Measurements from ENCODE around the gene ATF6B.
"Not testable (repeated sequence)": the region's sequence is repeated elsewhere in the genome, so short reads cannot be mapped to it uniquely, and the experiment has no call there.

ATF6B gene

GRCh38 chr6:32102255-32102654 lies 25.8 kb downstream of the ATF6B start:
- no peak for DNase-seq

- not testable (repeated sequence) for DNase-seq
These were observed 27.8 kb downstream of the ATF6B start for GRCh38 chr6:32100251-32100650.

DNA sequence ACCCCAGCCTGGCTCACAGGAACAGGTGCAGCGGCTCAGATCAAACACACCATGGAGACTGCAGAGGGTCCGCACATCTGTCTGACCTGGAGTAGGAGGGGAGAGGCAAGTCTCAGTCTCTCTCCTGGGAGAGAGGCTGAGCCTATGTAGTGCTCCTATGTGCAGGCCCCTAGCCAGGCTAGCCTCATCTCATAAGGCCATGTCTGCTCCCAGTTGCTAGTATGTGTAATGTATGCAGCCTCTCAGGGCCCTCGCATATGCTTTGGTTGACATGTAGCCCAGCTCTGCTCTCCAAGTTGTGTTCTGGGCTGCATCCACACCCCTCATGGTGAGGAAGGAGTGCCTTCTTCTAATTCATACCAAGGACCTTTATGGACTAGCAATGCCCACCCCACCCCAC lies 30.7 kb downstream of the ATF6B start:
- DNase-seq, result no peak

DNA sequence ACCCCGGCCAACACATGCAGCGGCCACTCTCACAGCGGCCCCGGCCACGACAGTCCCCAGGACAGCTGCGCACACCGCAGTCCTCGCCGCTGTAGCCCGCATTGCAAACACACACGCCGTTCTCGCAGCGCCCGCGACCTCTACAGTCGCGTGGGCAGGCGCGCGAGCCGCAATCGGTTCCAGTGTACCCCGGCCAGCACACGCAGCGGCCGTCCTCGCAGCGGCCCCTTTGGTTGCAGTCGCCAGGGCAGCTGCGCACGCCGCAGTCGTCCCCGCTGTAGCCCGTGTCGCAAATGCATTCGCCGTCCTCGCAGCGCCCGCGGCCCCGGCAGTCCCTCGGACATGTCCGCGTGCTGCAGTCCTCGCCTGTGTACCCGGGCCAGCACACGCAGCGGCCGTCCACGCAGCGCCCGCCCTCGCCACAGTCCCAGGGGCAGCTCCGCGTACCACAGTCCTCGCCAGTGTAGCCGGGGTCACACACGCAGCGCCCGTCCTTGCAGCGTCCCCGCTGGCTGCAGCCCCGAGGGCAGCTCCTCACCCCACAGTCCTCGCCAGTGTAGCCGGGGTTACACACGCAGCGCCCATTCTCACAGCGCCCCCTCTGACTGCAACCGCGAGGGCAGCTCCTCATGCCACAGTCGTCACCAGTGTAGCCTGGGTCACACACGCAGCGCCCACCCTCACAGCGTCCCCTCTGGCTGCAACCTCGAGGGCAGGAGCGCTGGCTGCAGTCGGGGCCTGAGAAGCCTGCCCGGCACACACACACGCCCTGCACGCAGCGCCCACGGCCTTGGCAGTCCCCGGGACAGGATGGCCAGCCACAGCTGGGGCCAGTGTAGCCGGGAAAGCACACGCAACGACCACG lies 31.4 kb downstream of the ATF6B start:
- no peak for DNase-seq

GRCh38 chr6:32096087-32096393 lies 32.0 kb downstream of the ATF6B start:
- DNase-seq, result no peak

DNA sequence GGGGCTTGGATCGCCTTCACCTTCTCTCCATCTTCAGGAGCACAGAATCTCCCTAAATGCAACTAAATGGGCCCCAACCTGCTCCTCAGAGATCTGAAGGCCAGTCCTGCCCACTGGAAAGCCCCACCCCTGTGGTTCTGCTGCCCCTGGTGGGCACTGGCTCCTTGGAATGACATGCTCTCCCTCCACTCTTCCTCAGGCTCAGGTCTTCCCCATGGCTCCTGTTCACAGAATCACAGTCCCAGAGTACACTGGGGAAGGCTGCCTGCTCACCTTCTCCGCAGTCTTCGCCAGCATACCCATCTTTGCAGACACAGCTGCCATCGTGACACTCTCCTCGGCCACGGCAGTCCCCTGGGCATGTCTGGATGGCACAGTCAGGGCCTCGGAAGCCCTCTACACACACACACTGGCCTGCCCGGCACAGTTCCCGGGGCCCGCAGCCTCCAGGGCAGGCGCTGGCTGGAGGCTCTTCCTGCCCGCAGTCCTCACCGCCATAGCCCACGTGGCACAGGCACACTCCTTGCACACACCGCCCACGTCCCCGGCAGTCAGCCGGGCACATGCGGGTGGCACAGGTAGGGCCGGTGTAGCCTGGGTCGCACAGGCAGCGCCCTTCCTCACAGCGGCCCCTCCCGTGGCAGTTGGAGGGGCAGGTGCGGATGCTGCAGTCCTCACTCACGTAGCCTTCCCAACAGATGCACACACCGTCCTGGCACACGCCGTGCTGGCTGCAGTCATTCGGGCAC lies 32.5 kb downstream of the ATF6B start:
- no peak for DNase-seq

- no peak for DNase-seq
These were observed 35.1 kb downstream of the ATF6B start for GRCh38 chr6:32092760-32093497.

GRCh38 chr6:32089082-32089828 lies 38.8 kb downstream of the ATF6B start:
- DNase-seq, result no peak

DNA sequence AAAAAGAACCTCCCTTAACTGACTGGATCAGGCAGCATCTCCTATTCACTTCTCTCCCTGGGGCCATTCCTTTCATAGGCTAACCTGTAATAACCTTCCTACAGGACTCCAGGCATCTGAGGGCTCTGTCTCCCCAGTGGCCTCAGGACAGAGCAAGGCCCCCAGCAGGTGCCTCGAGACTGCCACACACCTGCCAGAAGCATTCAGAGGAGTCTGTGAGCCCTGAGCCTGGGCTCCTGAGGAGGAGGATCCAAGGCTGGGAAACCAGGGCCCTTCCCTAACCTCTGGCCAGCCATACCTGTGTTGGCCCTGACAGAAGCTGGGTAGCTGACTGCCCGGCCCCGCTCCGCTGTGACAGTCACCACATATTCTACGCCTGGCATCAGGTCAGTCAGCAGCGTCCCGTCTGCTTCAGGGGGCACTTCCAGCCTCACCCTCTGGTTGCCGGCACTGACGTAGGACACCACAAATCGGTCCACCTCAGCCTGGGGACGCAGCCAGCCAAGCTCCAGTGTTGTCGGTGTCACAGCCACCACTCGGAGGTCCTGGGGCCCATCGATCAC lies 39.5 kb downstream of the ATF6B start:
- DNase-seq, result no peak

DNA sequence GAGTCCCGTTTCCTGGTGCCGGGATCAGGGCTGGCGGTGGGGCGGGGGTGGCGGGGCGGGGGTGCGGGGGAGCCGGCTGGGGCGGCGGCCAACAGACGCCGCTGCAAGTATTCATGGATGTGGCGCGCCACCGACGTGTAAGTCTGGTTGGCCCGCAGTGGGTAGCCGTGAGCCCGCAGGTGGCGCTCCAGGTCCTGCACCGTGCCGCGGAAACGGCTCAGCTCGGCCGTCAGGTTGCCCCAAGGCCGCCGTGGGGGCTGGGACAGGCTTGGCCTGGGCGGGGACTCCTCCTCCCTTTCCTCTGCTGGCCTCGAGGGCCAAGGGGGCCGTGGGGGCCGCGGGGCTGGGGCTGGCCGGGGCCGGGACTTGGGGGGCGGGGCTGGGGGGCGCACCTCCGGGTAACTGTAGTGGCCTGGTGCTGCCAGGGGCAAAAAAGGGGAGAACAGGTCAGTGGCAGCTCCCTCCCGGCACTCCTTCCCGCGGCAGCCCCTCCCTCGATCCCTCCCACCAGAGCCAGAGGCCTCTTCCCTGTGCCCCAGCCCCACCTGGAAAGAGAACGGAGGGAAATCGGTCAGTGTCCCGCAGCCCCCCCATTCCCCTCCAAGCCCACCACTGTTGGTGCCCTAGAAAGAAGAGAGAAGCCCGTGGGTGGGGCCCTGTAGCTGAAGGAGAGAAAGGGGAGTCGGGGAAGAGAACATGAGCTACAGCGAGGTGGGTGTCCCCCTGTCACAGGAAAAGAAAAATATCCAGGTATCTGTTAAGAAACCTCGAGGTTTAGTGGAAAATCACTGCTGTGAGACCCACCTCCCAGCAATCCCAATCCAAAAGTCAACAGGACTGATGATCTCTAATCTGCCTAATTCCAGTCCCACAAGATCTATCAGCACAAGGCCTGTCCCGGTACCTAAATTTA lies 40.2 kb downstream of the ATF6B start:
- DNase-seq, result peak; percentile 34 to 77 (median 49)

- DNase-seq, result peak in 1 of 5 experiments; percentile 31
These were observed 41.1 kb downstream of the ATF6B start for GRCh38 chr6:32086661-32087573.

GRCh38 chr6:32085759-32086459 lies 42.1 kb downstream of the ATF6B start:
- no peak for DNase-seq

DNA sequence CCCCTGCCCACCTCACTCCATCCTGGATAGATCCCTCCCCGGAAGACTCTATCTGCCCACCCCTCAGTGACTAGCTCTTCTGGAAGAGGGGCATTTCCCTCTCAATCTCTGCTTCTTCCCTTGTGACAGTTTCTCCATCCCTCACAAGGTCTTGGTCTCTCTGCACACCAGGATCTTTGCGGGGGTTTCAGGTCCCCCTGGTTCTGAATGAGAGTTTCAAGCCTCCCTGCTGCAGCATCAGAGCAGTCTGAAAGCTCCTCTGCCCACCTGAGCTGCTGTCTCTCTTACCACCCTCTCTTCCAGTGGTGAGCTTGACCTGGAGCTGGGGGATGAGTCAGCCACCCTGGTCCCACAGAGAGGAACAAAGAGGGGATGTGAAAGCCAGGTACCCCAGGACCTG lies 43.3 kb downstream of the ATF6B start:
- DNase-seq, result no peak

DNA sequence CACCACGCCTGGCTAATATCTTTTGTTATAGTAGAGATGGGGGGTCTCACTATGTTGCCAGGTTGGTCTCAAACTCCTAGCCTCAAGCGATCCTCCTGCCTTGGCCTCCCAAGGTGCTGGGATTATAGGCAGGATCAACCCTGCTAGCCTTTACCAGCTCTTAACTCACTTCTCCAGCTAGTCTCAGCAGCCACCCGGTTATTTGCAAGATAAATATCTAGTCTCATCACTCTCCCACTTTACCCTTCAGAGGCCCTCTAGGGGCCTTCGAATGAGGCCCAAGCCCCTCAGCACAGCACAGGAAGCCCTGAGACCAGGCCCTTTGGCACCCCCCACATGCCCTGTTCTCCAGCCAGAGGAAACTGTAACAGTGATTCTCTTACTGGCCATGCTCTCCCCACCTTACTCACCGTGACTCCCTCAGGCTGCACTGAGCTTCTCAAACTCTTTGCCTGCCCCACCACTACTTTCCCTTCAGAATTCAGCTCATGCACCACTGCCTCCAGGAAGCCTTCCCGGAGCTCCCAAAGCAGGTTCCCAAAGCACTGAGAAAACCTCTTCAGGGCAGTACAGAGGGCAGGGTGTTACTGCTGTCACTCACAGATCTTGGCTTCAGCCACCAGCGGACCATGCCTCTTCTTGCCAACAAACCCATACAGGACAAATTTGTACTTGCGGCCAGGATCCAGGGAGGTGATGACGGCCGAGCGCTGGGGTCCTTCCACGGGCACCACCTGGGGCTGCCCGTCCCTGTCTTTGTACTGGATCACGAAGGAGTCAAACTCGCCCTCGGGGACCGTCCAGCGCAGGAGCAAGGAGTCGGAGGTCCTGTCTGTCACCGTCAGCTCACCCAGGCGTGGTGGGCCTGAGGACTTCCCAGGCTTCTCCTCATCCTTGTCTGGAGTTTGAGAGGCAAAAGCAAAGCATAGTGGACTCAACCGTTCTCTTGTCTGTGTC lies 44.0 kb downstream of the ATF6B start:
- no peak for DNase-seq

- DNase-seq, result no peak
These were observed 45.1 kb downstream of the ATF6B start for GRCh38 chr6:32082935-32083334.

DNA sequence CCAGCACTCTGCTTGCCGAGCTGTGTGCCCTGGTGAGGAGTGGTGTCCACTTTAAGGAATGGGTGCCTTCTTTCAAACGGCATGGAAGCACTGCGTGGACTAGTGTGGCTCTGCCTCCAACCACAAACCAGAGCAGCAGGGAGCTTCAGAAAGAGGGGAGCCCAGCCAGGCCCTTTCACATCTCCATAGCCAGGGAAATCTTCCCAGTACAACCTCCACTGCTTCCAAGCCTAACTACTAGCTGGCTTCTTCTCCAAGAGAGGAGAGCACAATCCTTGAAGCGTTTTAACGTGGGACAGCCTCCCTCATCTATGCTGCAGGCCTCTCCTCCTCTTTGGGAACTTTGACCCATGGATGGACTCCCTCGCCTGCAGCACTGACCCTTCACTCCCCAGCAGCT lies 45.6 kb downstream of the ATF6B start:
- no peak for DNase-seq

DNA sequence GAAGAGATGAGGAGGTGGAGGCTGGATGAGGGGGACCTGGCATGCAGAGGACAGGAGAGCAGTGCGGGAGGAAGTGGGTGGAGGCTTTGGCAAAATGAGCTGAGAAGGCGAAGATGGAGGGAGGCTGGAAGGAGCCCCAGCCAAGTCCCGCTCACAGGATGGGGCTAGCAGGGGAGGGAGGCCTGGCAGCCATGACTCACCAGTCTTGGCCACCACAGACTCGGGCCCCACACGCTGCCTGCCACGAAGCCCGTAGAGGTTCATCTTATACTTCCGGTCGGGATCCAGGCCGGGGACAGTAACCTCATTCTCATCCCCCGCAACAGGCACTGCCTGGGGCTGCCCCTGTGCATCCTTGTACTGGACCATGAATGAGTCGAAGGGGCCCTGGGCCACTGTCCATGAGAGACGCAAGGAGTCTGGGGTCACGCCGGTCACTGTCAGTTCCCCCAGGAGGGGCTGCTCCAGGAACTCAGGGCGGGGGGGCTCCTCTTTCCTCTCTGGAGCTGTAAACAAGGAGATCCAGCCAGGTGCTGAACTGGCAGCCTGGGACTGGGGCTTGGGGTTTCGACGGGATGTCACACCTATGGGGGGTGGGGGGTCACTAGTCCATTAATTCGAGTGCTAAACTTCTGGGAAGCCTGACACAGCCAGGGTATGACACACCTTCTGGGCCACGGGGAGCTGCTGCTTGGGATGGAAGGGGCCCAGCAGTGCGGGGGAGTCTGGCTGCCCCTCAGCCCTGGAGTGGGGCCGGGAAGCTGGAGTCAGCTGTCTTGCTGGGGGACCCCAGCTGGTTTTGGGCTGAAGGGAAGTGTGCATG lies 46.7 kb downstream of the ATF6B start:
- DNase-seq, result no peak

Data from T-helper 2 cell (primary cell).